Measurements from ENCODE around the gene DBR1. TPM values are rescaled to one million over a fixed set of nuclear protein-coding genes. Genes with fewer than 3 reads are reported as not detected.

DBR1 gene
- total and polyA plus RNA-seq, 2 of the 13 experiments (the other 11 are each of a cell fraction or from before 2014, with no cell fraction given): 6.4 to 16.7 TPM

DNA sequence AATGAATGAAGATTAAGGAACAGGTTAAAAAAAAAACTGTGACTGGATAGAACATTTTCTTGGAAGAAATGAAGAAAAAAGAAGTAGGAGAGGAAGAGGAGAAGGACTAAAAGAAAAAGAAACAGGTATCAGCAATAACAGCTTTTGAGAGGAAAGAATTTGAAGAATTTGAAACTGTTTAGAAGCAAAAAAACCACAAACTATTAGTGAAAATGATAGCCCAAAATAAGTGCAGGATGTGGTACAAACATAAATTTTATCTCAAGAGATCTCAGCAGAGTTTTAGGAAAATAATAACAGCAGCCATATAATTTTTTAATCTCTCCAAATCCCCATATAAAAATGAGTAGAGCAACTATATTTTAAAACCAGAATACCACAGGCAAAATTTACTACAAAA is 33.8 kb downstream of the DBR1 start:
- in situ Hi-C loops (cut with HindIII; ENCODE audit: extremely low pct_ligation_motif_present, low pct_unique_long_range_greater_than_20kb): no loop called here
- Histone ChIP-seq H3K27me3 (ENCODE audit: control insufficient read depth in 1 of 2, insufficient read depth in 2 of 2, low read length in 2 of 2) (no peaks in the 10 kb centered on the region), H3K36me3 (replicated peaks in 1 of 2; ENCODE audit: control insufficient read depth in 1 of 2, insufficient read depth in 2 of 2, low read length in 2 of 2) (no peaks in the 10 kb centered on the region), H4K20me1 (ENCODE audit: insufficient read depth, low read length) (no peaks in the 10 kb centered on the region), H3K4me3 (replicated peaks in 1 of 3; ENCODE audit: insufficient read depth in 1 of 3, low read depth in 2 of 3, low read length in 3 of 3) (no peak overlapping the region), H3K9me3 (ENCODE audit: low read length) (no peaks in the 10 kb centered on the region), H3K27ac (ENCODE audit: extremely low read length, insufficient read depth, low read length) (no peak overlapping the region), H3K79me2 (ENCODE audit: insufficient read depth, low read length) (no peaks in the 10 kb centered on the region), H3K9ac (ENCODE audit: insufficient read depth, low read depth, low read length) (no peak overlapping the region), H2AFZ (ENCODE audit: low read length) (no peak overlapping the region), H3K4me1 (ENCODE audit: insufficient read depth, low read length) (0 out of 2 replicates have a peak, but pooled peaks cover 2% of the 10 kb centered on the region), H3K4me2 (ENCODE audit: low read depth, low read length) (no peak overlapping the region)
- ChIA-PET POLR2A (no interaction called here), CTCF (ENCODE audit: low intra/inter-chr PET ratio, low total read pairs) (no interaction called here)
- ATAC-seq (no peak), DNase-seq (ENCODE audit: low spot score) (no peak), FAIRE-seq (no peak)
- BruUV-seq (replicated peaks): no TSS peak
- intact Hi-C loops (cut with micrococcal nuclease; ENCODE audit: unreplicated experiment): no loop called here
- no peak for TF ChIP-seq ZNF512 (CRISPR knock-in tag; IDR thresholded peaks at IDR 0.05)
- no peak for TF ChIP-seq SALL1 (CRISPR knock-in tag; IDR thresholded peaks at IDR 0.05)
- TF ChIP-seq ZNF639 (CRISPR knock-in tag; conservative IDR thresholded peaks at IDR 0.05): no peak
- no peak for TF ChIP-seq EEA1 (CRISPR knock-in tag; IDR thresholded peaks at IDR 0.05; ENCODE audit: borderline replicate concordance)
- no peak for TF ChIP-seq U2AF1 (optimal IDR thresholded peaks at IDR 0.05; ENCODE audit: low read depth, low read length)
- no peak for TF ChIP-seq ZNF10 (CRISPR knock-in tag; IDR thresholded peaks at IDR 0.05; ENCODE audit: borderline replicate concordance, low read depth)
- TF ChIP-seq ZNF784 (CRISPR knock-in tag; IDR thresholded peaks at IDR 0.05; ENCODE audit: borderline replicate concordance): no peak
- no peak for TF ChIP-seq DMTF1 (CRISPR knock-in tag; IDR thresholded peaks at IDR 0.05)
- TF ChIP-seq RARA (CRISPR knock-in tag; IDR thresholded peaks at IDR 0.05): no peak
- no peak for TF ChIP-seq CHCHD3 (CRISPR knock-in tag; IDR thresholded peaks at IDR 0.05)
- TF ChIP-seq ZFP62 (CRISPR knock-in tag; IDR thresholded peaks at IDR 0.05): no peak
- TF ChIP-seq, protein P1, sequence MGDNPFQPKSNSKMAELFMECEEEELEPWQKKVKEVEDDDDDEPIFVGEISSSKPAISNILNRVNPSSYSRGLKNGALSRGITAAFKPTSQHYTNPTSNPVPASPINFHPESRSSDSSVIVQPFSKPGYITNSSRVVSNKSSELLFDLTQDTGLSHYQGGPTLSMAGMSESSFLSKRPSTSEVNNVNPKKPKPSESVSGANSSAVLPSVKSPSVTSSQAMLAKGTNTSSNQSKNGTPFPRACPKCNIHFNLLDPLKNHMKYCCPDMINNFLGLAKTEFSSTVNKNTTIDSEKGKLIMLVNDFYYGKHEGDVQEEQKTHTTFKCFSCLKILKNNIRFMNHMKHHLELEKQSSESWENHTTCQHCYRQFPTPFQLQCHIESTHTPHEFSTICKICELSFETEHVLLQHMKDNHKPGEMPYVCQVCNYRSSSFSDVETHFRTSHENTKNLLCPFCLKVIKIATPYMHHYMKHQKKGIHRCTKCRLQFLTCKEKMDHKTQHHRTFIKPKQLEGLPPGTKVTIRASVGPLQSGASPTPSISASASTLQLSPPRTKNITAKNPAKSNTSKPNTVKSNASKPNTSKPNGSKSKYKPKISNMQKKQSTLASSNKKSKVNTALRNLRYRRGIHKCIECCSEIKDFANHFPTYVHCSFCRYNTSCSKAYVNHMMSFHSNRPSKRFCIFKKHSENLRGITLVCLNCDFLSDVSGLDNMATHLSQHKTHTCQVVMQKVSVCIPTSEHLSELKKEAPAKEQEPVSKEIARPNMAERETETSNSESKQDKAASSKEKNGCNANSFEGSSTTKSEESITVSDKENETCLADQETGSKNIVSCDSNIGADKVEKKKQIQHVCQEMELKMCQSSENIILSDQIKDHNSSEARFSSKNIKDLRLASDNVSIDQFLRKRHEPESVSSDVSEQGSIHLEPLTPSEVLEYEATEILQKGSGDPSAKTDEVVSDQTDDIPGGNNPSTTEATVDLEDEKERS (CRISPR knock-in tag; IDR thresholded peaks at IDR 0.05): no peak
- TF ChIP-seq TAF1 (CRISPR knock-in tag; IDR thresholded peaks at IDR 0.05): no peak
- TF ChIP-seq, protein P2, sequence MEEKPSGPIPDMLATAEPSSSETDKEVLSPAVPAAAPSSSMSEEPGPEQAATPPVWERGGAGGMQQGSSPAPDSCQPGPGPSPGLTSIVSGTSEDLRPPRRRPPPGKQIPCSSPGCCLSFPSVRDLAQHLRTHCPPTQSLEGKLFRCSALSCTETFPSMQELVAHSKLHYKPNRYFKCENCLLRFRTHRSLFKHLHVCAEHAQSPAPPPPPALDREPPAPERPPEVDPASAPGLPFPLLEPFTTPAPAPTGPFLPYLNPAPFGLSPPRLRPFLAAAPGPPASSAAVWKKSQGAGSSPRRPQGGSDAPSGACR (CRISPR knock-in tag; IDR thresholded peaks at IDR 0.05): no peak
- TF ChIP-seq ZNF333 (CRISPR knock-in tag; IDR thresholded peaks at IDR 0.05; ENCODE audit: borderline replicate concordance): no peak
